Kidney capillary endothelial cell (primary cell): ENCODE results near the gene LRRC36.

ENCODE experiments used
- DNase-seq: peaks from one replicate; pipeline ENCODE4 v3.0.0-alpha.2; 2018; ENCODE audit warnings: low spot score

LRRC36 gene

DNA sequence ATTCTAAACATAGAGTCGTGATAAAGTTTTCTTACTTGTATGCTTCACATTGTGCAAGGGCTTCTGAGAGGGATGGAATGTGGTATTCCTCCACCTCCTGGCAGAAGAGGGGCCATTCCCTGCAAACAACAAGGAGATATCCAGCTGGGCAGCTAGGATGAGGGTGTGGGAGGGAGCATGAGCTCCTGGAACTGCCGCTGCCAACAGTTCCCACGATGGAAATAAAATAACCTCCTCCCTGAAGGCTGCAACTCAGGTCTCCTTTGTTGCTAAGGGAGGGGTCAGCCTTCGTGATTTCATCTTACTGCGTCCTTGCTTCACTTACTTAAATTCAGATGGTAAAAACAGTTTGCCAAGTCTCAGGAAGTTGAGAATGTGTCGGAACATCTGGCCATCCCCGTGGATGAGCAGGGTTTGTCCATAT lies 31.7 kb upstream of the LRRC36 start:
- DNase-seq = no peak

GRCh38 chr16:67296420-67296819 lies 30.2 kb upstream of the LRRC36 start:
- no peak for DNase-seq

DNA sequence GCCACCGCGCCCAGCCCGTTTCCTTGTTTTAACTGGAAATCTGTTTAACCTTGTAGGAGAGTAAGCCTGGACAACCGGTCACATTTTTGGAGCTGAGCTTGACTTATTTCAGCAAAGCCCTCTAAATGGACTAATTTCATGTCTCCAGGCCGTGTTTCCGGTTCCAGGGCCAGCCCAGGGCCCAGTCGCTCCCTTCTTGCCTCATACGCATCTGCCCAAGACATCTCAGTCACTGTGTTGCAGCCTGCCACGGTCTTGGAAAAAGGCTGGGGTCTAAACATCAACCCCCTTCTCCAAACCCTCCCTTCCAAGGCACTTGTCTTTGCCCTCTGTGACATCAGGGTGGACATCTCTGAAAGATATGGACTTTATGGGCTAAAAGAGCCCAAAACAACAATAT lies 28.3 kb upstream of the LRRC36 start:
- DNase-seq = no peak

DNA sequence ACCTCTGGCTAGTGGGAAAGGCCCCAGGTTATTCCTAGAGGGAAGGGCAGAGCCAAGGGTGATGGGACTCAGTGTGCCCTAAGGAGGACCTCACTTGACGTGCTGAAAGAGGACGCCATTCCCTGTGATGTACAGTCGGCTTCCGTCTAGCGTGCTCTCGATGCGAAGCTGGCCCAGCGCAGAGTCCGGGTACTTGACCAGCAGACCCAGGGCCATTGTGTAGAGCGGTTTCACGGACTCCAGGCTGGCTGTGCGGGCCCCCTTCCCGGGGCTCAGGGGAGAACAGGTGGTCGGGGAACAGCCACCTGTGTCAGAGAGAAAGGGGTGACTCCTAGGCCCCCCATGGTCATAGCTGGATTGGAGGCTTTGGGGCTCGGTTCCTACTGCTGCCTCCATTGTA lies 27.3 kb upstream of the LRRC36 start:
- DNase-seq = no peak

DNA sequence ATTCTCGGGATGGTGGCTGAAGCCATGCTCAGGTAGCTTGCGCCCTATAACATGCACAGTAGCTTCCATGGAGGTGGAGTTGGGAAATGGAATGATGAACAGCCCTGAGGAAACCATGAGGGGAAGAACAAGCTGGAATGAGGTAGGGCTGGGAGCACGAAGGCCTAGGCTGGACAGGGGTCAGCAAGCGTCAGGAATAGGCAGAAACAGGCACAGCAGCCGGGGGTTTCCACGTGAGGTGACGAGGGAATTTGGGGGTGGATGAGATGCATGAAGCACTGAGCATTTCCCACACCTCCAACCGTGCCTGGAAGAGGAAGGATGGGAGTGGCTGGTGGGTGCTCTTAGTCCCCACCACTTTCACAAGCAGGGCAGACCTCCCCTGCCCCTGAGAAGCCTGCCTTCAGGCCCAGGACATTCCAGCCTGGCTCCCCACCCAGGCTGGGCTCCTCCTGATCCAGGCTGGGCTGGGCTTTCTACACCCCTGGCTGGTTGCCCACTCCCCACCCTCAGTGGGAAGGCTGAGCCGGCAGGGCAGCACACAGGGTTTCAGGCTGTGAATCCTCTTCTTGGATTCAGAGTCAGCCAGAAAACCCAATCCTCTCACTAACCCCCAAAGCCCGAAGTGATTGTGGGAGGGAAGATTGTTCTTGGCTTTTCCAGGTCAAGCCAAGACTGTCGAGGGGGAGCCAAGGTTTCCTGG lies 25.4 kb upstream of the LRRC36 start:
- no peak for DNase-seq

- no peak for DNase-seq
Observed at GRCh38 chr16:67302076-67302475, 24.5 kb upstream of the LRRC36 start.

DNA sequence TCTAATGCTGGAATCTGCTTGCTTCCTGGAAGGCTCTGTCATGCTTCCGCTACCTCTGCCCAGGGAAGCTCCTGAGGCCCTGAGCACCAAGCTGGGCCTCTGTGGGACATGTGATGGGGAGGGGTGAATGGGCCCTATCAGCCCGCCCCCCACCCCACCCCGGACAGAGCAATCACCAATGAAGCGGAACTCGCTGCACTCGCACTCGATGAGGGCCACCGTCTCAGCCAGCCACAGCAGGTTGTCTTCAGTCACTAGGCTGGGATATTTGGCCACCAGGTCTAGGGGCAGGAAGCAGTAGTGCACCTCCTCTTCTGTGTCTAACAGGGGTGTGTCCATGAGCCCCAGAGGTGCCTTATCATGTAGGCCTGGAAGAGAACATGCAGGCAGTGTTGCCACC lies 23.6 kb upstream of the LRRC36 start:
- no peak for DNase-seq

GRCh38 chr16:67304020-67304419 lies 22.6 kb upstream of the LRRC36 start:
- no peak for DNase-seq

GRCh38 chr16:67305216-67306071 lies 21.2 kb upstream of the LRRC36 start:
- no peak for DNase-seq

DNA sequence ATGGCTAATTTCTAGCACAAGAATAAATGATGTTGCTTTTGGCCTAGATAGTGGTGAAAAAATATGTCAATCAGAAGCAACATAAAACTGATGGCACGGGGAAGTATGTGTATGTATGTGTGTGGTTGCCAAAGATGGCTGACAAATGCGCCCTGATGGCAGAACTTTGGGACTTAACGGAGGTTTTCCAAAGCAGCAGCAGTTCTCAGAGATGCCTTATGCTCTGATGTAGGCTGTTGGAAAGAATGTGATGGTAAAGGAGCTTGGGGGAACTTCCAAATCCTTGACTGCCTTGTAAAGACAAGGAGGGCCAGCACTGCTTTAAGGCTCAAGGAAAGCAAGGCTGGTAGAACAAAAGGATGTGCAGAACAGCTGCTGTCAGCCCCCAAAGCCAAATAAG lies 16.1 kb upstream of the LRRC36 start:
- DNase-seq = no peak

DNA sequence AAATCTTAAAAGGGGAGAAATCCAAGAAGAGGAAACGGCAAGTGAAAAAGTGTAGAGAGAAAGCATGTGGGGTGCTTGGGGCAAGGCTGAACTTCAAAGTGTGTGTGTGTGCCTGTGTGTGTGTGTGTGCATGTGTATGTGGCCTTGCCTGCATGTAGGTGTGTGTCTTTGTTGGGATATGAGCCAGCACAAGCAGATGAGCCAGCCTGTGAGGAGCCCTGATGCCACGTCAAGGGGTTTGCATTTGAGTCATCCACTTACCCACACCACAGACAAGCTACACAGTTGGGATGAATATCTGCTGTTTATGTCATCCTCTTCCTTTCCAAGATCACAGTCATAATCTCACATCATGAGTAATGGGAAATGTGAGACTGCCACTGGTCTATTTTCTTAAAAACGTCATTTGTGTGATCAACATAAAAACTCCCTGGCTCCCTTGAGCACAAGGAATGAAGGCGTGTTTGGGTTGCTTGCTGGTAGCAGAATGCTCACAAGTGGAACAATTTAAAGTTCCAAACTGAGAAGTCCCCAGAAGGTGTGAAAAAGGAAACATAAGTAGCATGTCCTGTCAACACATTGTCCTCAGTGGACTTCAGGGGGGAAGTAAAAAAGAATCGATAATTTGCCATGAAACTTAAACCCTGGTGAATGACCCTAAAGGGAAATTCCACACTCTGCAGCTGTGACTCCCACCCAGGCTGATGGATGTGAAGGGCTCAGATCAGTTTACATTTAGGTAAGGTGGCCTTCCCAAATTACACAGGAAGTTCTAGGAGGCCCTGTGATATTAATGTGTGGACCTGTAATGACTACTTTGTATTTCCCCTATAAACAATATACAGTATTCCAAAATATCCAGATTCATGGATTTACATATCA lies 14.8 kb upstream of the LRRC36 start:
- DNase-seq = peak; percentile 94

DNA sequence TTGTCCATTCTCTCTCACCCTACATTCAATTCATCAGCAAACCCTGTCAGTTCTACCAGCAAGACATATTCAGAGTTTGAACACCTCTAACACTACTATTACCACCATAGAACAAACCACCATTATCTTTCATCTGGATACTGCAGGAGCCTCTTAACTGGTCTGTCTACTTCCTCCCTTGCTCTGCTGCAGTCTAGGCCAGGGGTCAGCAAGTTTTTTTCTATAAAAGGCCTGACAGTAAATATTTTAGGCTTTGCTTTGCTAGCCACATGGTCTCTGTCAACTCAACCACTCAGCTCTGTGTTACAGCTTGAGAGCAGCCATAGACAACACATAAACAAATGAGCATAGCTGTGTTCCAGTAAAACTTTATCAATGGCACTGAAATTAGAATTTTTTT lies 13.9 kb upstream of the LRRC36 start:
- DNase-seq = no peak

DNA sequence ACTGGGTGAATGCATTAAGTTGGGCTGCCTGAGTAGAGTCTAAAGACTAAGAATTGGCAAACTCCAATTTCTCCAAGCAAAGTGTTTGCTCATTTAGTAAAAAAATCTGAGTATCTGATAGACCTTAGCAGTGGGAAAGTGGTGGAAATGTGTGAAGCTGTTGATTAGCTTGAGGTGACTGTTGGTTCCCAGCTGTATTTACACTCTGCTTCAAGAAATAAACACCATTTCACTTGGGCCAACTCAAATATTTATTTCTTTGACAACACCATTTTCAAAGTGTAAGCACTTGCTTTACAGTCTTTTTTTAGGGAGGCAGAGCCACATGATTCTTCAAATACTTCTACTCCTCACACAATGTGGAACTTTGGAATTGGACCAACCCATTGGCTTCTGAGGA lies 8.8 kb upstream of the LRRC36 start:
- no peak for DNase-seq

- no peak for DNase-seq
Observed at GRCh38 chr16:67326115-67326471, 522 bp upstream of the LRRC36 start.

GRCh38 chr16:67327743-67328142 lies 1.1 kb downstream of the LRRC36 start:
- no peak for DNase-seq

DNA sequence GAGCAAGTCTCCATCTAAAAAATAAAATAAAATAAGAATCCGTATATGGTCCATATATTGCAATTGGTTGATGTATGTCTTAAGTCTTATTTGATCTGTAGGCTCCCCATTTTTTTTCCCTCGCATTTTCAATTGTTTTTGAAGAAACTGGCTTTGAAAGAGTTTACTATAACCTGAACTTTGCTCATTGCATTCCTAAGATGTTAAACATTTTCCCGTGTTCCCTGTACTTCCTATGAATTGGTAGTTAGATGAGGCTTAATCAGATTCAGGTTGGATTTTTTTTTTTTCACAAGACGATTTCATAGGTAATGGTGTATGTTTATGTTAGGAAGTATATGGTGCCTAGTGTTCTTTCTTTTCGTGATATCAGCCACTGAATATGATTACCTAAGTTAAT lies 3.3 kb downstream of the LRRC36 start:
- DNase-seq = no peak

DNA sequence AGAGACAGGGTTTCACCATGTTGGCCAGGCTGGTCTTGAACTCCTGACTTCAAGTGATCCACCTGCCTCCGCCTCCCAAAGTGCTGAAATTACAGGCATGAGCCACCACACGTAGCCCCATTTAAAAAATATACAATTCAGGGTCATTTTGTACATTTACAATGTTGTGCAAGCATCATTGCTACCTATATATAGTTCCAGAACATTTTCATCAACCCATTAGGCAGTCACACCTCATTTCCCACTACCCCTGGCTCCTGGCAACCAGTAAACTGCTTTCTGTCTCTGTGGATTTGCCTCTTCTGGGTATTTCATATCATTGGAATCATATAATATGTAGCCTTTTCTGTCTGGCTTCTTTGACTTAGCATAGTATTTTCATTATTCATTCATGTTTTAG lies 6.7 kb downstream of the LRRC36 start:
- DNase-seq = no peak

DNA sequence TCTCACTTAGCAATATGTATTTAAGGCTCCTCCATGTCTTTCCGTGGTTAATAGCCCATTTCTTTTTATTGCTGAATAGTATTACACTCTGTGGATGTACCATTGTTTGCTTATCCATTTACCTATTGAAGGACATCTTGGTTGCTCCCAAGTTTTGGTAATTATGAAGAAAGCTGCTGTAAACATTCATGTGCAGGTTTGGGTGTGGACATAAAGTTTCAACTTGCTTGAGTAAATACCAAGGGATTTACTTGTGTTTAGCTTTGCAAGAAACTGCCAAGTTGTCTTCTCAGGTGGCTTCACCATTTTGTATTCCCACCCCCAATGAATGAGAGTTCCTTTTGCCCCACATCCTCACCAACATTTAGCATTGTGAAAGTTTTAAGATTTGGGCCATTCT lies 9.5 kb downstream of the LRRC36 start:
- no peak for DNase-seq

DNA sequence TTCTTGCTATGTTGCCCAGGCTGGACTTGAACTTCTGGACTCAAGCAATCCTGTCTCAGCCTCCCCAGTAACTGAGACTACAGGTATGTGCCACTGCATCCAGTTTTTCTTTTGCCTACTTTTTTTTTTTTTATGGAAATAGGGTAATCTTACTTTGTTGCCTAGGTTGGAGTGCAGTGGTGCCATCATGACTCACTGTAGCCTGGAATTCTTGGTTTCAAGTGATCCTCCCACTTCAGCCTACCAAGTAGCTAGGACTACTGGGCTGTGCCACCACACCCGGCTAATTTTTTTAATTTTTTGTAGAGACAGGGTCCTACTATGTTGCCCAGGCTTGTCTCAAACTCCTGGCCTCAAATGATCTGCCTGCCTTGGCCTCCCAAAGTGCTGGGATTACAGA lies 10.0 kb downstream of the LRRC36 start:
- no peak for DNase-seq

GRCh38 chr16:67339453-67339852 lies 12.8 kb downstream of the LRRC36 start:
- DNase-seq = no peak

DNA sequence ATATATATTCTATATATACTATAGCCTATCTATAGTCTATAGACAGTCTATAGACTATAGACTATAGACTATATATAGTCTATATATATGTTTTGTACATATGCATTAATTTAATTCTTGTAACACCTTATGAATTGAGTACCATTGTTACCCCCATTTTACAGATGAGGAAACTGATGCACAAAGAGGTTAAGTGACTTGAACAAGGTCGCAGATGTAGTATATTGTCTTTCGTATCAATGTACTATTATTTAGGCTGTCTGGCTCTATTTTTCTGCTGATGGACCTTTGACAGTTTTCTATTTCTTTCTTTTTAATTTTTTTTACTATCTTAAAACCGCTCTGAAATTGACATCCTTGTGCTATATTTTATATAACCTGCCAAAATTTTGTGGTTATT lies 14.6 kb downstream of the LRRC36 start:
- DNase-seq = no peak

- no peak for DNase-seq
Observed at GRCh38 chr16:67342616-67343015, 16.0 kb downstream of the LRRC36 start.

- no peak for DNase-seq
Observed at GRCh38 chr16:67345401-67345800, 18.8 kb downstream of the LRRC36 start.
